G401.6 (cell line): ENCODE measurements around the gene HK3.

Experiments
- FAIRE-seq: peaks from 2 replicates; lab custom pipeline; 2012; peaks lifted over from hg19 to GRCh38; lab: Jason Lieb, UNC

The HK3 gene

DNA sequence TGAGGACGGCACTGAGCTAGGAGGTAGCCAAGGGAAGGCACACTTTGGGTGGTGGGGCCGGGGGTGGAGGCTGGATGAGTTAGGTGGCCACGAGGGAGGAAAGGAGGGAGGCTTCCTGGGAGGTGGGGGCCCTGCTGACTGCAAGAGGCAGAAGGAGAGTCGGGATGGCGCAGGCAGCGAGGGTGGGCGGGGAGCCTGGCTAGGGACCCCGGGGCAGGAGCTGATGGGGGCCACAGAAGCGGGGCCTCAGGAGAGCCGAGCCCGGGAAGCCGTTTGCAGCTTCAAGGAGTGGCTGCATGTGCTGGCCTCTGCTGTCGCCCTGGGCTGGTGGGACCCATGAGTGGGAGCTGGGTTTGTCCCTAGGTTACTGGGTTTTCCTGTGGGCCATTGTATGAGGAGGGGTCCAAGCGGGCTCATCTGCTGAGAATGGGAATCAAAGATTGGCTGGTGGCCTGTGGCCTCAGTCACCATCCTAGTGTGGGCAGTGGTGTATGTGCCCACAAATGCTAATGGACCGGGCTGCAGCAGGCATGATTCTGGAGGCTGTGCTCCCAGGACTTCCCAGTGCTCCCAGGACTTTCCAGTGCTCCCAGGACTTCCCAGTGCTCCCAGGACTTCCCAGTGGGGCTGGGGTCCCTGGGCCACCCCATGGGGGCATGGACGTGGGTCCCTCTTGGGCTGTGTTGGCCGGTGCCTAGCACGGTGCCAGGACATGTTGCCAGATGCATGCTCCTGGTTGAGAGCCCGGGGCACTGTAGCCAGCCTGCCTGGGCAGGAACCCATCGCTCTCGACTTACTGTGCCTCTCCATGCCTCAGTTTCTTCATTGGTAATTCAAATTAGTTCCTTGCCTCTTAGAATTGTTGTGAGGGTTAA, 48.5 kb downstream of the HK3 start:
- FAIRE-seq = no peak

DNA sequence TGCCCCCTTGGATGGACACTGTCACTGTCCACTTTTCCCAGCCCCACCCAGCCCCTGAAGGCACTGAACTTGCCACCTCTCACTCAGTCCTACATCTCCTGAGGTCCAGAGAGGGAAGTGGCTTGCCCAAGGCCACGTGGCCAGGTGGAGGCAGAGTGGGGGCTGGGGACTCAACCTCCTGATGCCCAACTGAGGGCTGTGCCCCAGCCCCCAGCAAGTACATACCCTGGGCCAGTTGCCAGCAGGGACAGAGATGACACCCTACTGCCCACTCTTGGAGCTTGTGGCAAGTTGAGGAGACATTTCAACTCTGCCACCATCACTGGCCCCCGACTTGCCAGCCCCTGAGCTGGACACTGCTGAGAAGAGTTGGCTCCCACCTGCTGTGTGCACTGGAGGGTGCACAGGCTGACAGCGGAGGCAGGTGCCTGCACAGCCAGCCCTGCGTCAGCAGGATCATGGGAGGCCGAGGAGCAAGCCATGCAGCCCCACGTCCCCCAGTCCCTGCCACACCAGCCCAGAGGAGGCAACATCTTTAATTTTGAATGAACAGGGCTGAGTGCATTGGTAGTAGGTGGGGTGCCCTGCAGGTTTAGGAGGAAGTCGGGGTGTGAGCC, 49.4 kb downstream of the HK3 start:
- FAIRE-seq = no peak

DNA sequence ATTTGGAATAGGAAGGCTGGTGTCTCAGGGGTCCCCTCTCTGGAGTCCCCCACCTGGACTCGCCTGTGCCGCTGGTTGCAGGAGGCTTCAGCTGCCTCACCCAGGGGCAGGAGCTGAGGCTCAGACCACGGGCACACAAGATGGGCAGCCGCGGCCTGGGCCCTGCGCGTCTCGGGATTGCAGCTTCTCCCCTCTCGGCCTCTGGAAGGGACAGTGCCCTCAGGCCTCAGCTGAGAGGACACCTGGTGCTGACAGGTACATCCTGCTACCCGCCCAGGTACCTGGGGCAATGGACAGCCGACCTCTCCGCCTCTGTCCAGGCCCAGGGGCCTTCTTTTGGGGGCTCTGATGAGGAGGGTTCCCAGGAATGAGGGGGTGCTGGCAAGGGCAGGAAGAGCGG, 50.5 kb downstream of the HK3 start:
- no peak for FAIRE-seq

DNA sequence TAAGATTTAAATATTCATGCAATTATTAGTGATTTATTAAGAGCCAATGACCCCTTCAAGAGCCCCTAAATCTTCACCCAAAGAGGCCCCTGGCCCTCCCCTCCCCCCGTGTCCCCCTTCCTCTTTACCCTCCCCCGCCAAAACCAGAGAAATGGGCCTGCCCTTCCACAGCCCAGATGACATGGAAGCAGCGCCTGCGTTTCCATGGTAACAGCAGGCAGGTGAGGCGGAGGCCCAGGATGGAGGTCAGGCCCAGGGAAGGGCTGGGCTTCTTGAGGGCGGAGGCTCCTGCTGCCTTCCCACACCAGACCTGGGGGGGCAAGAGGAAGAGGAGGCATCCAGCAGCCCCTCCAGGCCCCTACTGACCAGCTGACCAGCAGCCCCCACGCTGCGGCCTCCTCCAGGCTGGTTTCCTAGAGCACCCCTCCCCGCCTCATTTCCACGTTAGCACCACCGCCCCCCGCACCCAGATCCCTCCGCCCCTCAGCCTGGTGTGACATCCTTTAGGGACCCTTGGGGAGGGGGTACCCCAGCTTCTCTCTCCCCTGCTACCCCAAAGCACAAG, 51.3 kb downstream of the HK3 start:
- no peak for FAIRE-seq

DNA sequence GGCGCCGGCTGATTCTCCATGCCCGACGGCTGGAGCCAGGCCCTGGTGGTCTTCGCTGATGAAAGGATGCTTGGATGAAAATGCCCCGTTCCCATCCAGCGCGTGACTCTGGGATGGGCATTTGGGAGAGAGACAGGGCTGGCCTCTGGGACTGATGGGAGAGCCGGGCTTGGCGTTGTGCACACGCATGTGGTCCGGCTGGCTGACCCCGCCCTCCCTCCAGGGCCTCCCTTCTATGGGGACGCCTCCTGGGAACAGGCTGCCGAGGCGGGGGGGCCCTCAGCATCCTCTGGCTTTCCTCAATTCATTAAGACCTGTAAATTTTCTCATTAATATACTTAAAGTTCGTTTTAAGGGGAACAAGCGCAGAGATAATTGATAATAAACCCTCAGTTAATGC, 52.0 kb downstream of the HK3 start:
- FAIRE-seq = no peak

DNA sequence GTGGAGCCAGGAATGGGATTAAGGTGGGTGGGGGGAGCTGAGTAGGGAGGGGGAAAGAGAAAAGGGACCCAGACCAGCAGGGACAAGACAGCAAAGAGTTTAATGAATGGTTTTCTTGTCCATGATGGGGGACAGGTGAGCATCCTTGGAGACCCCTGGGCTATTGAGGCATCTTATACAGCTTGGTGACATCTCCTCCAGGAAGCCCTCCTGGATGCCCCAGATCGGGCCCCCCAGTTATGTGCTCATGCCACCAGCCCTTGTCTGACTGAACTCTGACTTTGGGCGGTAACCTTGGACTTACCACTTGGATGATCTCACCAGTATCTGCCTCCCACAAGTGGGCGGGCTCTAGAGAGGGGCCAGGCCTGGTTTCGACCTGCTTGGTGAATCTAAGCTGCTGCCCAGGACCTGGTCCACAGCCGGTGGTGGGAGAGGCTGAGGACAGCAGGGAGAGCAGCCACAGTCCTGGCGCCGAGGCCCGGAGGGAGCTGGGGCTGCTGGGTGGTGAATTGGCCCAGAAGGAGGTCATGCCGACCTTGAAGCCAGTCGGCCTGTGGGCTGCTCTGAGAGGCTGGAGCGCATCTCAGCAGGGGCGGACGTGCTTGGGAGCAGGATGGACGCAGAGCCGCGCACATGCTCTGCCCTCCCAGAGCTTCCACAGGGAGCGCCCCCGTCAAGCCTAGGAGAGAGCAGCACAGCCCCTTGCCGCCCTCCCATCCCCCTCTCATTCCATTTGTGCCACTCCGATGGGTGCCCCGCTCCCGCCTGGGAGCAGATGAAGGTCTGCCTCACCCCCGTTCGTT, 52.6 kb downstream of the HK3 start:
- FAIRE-seq = no peak

DNA sequence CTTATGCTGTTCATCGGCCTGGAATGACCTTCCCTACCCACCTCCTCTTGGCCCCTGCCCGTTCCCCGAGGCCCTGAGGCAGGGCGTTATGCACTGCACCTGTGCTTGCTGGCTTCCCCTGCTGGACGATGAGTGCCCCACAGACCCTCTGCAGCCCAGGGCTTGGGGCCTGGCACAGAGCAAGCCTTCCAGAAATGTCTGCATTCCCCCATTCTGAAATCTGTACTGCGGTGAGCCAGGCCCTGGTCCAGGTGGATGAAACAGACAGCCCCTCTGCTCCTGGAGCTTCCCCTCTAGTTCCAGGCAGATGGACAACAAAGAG, 53.8 kb downstream of the HK3 start:
- FAIRE-seq = no peak

DNA sequence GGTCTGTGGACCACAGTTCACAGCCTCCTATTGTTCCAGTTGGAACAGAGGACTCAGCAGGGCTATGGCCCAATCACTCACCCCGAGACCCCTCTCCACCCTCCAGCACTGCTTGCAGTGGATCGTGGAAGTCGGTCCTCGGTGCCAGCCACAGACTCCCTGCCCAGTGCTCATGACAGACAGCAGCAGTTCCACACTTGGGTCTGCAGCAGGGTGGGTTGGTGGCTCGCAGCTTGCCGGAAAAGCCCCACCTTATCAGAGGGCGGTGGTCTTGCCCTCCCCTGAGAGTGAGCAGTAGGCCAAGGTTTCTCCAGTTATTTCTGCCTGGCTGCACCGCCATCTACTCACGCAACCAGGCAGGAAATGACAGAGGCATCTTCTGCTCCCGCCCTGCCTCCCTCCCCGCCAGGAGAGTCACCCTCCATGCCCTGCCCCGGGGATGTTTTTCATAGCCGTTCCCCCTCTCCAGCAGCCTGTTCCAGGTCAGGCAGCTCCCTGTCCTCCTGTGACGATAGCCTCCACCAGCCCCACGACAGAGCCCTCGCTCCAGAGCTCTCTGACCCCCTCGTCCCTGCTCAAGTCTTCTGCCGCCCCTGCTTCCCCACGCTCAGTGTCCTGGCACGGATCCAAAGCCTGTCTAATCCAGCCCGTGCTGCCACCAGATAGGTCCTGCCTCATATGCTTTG, 54.3 kb downstream of the HK3 start:
- FAIRE-seq = no peak

DNA sequence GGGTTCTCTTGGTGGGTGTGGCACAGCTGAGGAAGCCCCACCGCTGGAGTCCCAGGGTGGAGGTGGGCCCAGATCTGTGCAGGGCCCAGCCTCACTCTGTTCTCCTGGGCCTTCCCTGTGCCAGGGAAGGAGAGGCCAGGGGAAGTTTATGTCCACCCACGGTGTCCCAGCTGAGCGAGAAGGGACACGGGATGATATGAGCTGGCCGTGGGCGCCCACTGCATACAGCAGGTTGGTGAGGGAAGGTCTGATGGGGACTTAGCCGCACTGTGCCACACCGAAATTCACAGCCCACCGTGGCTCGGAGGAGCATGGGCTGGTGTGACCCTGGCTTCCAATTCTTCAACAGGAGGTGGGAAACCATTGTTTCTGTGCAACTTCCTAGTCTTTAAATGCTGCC, 54.9 kb downstream of the HK3 start:
- no peak for FAIRE-seq

DNA sequence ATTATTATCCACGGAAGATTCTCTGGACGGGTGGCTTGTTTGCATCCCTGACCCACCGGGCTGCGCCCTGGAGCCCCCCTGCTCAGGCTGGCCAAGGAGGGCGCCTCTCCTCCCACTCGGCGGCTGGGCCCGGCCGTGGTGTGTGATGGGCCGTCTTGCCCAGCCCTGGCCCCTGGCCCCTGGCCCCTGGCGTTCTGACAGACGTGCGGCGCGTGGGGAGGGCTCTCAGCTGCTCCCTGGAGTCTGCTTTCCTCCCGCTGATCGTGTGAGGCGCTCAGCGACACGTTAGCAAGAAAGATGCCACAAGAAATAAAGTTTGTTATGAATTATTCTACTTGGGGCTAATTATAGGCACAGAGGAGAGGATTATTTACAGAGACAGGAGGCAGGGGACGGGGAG, 55.5 kb downstream of the HK3 start:
- FAIRE-seq = no peak

DNA sequence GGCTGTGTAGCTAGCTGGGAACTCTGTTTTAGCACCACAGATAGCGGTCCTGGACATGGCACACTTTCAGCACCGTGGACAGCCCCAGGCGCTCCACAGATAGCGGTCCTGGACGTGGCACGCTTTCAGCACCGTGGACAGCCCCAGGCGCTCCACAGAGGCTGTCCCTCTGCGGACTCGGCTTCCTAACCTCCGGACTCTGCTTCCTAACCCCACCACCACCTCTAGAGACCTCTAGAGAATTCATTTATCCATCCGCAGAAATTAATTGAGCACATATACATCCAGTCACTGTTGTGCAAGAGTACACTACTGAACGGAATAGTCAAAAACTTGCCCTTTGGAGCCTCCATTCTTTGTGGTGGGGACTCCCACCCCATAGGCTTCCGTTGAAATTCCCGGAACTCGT, 61.4 kb downstream of the HK3 start:
- no peak for FAIRE-seq

DNA sequence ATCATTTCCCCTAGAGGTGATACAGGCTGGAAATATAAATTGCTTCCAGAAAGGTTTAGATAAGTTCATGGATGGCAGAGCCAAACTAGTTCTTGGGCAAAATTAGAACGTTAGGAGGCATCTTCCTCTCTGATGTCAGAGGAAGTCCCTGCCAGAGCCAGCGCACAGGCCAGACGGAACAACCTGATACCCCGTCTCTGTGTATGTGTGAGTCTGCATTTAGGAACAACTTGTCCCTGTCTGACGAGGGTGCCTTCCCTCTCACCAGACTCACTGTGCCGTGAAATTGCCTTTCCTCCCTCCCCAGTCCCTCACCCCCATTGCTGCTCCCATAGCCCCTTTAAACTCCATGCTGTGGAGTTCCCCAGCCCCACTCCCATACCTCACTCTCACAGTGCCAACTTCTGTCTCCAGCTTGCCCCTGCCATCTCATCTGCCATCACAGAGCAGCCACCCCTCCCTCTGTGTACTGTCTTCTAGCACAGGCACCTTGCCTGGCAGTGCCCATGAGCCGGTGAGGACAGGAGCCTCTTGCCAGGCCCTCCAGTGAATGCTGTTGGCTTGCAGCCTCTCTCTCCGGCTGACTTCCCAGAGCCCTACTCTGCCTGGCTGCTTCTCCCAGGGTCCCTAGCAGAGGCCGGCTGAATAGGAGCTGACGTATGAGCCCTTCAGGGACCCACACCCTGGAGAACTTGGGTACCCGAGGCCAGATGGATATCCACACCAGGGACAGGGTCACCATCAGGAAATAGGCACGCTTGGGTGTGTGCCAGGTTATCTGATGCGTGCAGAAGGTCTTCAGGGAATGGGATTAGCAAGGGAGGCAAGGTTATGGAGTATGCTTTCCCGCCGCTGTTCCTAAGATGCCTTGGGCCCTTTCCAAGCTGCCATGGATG, 62.1 kb downstream of the HK3 start:
- no peak for FAIRE-seq

DNA sequence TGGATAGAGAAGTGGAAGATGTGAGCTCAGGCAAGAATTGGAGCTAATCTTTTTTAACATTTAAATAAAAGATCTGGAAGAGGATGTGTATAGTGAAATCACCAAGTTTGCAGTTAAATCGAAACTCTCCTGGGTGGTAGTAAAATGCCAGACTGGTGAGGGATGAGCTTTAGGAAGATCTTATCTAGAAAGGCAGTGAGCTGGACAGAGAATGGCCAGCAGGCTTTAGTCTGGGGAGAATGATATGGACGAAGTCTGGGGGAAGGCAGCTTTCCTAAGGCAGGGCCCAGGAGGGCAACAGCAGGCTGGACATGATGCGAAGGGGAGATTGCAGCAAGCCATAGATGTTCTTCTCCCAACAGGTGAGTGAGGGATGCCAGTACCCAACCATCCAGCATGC, 63.2 kb downstream of the HK3 start:
- FAIRE-seq = no peak

DNA sequence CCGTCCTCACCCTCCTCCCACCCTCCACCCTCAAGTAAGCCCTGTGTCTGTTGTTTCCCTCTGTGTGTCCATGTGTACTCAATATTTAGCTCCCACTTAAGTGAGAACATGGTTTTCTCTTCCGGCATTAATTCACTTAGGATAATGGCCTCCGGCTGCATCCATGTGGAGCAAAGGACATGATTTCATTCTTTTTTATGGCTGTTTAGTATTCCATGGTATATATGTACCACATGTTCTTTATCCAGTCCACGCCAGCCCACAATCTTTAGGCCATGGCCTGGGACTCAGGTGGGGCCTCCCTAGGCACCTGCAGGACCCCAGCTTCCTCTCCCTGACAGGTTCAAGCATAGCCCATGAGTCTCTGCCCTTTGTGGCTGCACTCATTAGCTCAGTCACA, 65.9 kb downstream of the HK3 start:
- no peak for FAIRE-seq

DNA sequence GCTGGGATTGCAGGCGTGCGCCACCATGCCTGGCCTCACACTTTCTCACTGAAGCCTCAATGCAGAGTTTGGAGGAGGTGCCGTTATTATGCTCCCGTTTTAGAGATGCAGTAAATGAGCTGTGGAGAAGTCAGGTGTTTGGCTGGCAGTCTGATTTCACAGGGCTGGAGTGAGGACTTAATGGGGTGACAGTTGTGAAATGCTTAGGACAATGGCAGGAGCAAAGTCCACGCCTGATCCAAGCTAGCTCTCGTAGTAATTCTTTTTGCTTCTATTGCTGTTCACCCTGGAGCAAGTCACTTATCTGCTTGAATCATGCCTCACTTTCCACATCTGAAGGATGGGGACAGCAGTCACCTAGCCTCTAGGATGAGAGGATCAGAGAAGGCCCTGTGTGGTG, 67.0 kb downstream of the HK3 start:
- no peak for FAIRE-seq

DNA sequence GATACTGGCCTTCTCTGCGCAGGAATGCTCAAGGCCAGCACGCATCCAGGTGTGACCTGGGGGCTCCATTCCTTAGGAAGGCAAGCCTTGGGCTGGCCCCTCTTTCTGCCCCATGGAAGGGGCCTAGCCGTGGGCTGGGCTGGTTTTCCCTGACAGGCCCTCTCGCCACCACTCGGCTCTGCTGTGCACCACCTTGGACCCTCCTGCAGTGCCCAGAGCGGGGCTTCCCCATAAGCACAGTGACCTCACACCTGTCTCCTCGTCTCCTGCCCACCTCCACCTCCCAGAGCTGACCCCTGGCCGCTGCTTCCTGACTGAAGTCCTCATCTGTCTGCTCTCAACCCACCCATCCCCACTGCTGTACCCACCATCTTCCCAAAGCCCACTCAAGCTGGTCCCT, 67.7 kb downstream of the HK3 start:
- no peak for FAIRE-seq

DNA sequence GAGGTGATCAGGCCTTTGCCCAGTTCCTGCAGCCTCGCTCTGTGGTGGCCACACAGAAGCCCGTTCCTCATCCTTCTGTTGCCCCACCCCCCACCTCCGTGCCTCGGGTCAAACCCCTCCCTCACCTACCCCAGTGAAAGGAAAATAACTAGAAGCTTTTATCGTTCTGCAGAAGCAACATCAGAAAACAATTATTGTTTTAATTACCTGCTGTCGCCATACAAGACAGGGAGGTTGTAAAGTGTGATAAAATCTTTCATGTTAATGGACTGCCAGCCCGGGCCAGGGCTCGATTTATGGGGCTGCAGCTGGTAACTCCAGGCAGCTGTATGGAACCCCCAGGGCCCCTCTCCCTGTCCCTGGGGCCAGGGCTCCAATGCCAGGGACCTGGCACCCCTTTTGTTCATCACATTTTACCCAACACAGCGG, 68.1 kb downstream of the HK3 start:
- no peak for FAIRE-seq
